ENCODE data around the gene GLIS1.

DNA sequence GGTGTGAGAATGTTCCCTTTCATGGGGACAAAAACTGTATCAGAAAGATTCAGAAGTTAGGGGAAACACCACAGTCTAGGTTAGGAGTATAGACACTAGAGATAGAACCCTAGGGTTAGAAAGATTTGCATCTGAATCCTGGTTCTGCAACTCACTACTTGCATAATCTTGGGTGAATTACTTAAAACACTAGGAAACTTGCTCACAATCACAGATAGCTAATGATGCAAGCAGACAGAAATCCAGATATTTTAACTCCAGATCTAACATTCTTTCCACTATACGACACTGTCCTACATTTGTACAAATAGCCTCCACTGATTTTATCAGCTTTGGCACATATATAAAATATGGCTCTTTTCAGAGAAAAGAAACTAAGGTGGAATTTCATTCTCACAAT is 30.8 kb upstream of the GLIS1 start:
- TF ChIP-seq CTCF (IDR thresholded peaks at IDR 0.05; ENCODE audit: low read depth, low read length, poor library complexity, severe bottlenecking) (no peak), EZH2phosphoT487 (IDR thresholded peaks at IDR 0.05; ENCODE audit: borderline replicate concordance, low read length) (no peak)

All from DOHH2 (cell line).